HL-60 (cell line): ENCODE measurements around the gene SKA3.
A peak's percentile ranks its signal among the peaks of the same experiment; 100 is the strongest.
"Not testable (repeated sequence)": the region's sequence is repeated elsewhere in the genome, so short reads cannot be mapped to it uniquely, and the experiment has no call there.

Source experiments
- GABPA ChIP-seq: IDR thresholded peaks from 2 replicates; pipeline ENCODE4 v1.6.1; 2012; ENCODE audit warnings: low read depth
- POLR2AphosphoS5 ChIP-seq: IDR thresholded peaks from 2 replicates; pipeline ENCODE4 v1.6.1; 2012; ENCODE audit warnings: low read depth
- SPI1 ChIP-seq: IDR thresholded peaks from 2 replicates; pipeline ENCODE4 v1.6.1; 2012; ENCODE audit warnings: low read depth, mild to moderate bottlenecking, borderline replicate concordance
- TF ChIP-seq, protein P1 (sequence below): IDR thresholded peaks from one replicate; pipeline ENCODE4 v1.5.1; 2011; ENCODE audit warnings: low read length, control low read depth, inconsistent platforms; ENCODE audit not compliant: insufficient read depth
- TF ChIP-seq, protein P2 (sequence below): IDR thresholded peaks from 2 replicates; pipeline ENCODE4 v1.6.1; 2012; ENCODE audit warnings: low read depth; ENCODE audit not compliant: insufficient replicate concordance

DNA sequence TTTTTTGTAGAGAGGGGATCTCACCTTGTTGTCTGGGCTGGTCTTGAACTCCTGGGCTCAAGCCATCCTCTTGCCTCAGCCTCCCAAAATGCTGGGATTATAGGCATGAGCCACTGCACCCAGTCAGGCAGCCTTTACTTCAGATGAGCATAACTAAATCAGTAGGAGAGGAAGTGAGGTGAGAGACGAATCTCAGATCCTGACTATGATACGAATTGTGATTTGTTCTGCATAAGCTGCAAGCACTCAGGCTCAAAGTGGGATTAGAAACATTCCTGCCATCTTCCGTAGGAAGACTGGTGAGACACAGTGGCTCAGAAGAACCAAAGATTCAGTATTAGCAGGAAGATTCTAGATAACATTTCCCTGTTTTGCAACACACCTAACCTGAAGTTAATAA, 43.4 kb upstream of the SKA3 start:
- TF ChIP-seq, protein P1, sequence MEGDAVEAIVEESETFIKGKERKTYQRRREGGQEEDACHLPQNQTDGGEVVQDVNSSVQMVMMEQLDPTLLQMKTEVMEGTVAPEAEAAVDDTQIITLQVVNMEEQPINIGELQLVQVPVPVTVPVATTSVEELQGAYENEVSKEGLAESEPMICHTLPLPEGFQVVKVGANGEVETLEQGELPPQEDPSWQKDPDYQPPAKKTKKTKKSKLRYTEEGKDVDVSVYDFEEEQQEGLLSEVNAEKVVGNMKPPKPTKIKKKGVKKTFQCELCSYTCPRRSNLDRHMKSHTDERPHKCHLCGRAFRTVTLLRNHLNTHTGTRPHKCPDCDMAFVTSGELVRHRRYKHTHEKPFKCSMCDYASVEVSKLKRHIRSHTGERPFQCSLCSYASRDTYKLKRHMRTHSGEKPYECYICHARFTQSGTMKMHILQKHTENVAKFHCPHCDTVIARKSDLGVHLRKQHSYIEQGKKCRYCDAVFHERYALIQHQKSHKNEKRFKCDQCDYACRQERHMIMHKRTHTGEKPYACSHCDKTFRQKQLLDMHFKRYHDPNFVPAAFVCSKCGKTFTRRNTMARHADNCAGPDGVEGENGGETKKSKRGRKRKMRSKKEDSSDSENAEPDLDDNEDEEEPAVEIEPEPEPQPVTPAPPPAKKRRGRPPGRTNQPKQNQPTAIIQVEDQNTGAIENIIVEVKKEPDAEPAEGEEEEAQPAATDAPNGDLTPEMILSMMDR = not testable (repeated sequence)
- not testable (repeated sequence) for TF ChIP-seq POLR2AphosphoS5, GABPA
- TF ChIP-seq, protein P2, sequence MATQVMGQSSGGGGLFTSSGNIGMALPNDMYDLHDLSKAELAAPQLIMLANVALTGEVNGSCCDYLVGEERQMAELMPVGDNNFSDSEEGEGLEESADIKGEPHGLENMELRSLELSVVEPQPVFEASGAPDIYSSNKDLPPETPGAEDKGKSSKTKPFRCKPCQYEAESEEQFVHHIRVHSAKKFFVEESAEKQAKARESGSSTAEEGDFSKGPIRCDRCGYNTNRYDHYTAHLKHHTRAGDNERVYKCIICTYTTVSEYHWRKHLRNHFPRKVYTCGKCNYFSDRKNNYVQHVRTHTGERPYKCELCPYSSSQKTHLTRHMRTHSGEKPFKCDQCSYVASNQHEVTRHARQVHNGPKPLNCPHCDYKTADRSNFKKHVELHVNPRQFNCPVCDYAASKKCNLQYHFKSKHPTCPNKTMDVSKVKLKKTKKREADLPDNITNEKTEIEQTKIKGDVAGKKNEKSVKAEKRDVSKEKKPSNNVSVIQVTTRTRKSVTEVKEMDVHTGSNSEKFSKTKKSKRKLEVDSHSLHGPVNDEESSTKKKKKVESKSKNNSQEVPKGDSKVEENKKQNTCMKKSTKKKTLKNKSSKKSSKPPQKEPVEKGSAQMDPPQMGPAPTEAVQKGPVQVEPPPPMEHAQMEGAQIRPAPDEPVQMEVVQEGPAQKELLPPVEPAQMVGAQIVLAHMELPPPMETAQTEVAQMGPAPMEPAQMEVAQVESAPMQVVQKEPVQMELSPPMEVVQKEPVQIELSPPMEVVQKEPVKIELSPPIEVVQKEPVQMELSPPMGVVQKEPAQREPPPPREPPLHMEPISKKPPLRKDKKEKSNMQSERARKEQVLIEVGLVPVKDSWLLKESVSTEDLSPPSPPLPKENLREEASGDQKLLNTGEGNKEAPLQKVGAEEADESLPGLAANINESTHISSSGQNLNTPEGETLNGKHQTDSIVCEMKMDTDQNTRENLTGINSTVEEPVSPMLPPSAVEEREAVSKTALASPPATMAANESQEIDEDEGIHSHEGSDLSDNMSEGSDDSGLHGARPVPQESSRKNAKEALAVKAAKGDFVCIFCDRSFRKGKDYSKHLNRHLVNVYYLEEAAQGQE = not testable (repeated sequence)
- TF ChIP-seq SPI1 = peak; percentile 10; the same call in 1 of the 2 replicates
